ENCODE results near the gene SMIM5. TPM values are rescaled to one million over a fixed set of nuclear protein-coding genes. Genes with fewer than 3 reads are reported as not detected.

Gene SMIM5
- total RNA-seq, 2 experiments from 2014 or later = 0.06 TPM; not detected in 1

DNA sequence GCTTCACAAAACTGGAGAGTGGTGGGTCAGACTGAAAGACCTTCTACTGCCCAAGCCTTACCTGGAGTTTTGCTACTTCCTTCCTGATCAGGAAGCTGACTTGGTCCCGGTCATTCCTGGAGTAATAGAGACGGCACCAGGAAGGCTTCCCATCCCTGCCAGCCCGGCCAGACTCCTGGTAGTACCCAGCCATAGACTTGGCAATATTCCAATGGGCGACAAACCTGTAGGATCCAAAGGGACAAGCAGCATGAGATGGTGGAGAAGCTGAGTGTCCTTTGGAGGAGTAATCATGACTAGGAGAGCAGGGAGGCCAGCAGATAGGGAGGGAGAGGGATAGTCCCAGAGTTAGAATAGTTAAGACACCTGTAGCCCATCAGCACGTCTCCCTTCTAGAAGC lies 25.0 kb downstream of the SMIM5 start:
- peaks cover 10% of the 10 kb centered on the region; the same call in 1 of the 2 replicates for H3K79me2 ChIP-seq (ENCODE audit: insufficient read depth, low read depth, low read length)
- no peaks in the 10 kb centered on the region for H3K9me2 ChIP-seq (ENCODE audit: insufficient read depth, low read length)
- ChIA-PET POLR2A (interaction anchor here (0.7 to 1.6 kb wide), 5 partner anchors 9 to 57 kb away, joined by 3 to 7 read pairs (median 3); no protein-coding TSS in a partner anchor), CTCF (ENCODE audit: unreplicated experiment) (interaction anchor here (1.2 to 1.4 kb wide), 2 partner anchors 14 to 25 kb away, joined by 4 to 7 read pairs; partner anchors contain the start of gene SMIM5)
- no peak overlapping the region for H3K4me3 ChIP-seq (ENCODE audit: low read depth, low read length, poor library complexity, severe bottlenecking)
- no peak overlapping the region for H2AFZ ChIP-seq (ENCODE audit: low read length)
- no TSS peak for BruUV-seq (replicated peaks)
- H3K27ac ChIP-seq (ENCODE audit: low read depth, low read length, poor library complexity, severe bottlenecking) = no peak overlapping the region
- peaks cover 9% of the 10 kb centered on the region; the same call in 1 of the 2 replicates for H3K9me3 ChIP-seq (ENCODE audit: low read length)
- DNase-seq (ENCODE audit: low spot score) = no peak
- peaks cover 90% of the 10 kb centered on the region for H3K36me3 ChIP-seq (ENCODE audit: insufficient read depth, low read length)
- intact Hi-C loops (cut with micrococcal nuclease; ENCODE audit: unreplicated experiment) = no loop called here
- H4K20me1 ChIP-seq (ENCODE audit: insufficient read depth, low read length) = no peaks in the 10 kb centered on the region
- peaks cover 54% of the 10 kb centered on the region for H3K4me1 ChIP-seq (ENCODE audit: insufficient read depth, low read length, poor library complexity, severe bottlenecking)
- no peak overlapping the region for H3K4me2 ChIP-seq (ENCODE audit: low read length)
- no peak for TF ChIP-seq CTCF (conservative IDR thresholded peaks at IDR 0.05; ENCODE audit: low read length)
- TF ChIP-seq EZH2phosphoT487 (IDR thresholded peaks at IDR 0.05; ENCODE audit: borderline replicate concordance, low read depth, low read length) = no peak

DNA sequence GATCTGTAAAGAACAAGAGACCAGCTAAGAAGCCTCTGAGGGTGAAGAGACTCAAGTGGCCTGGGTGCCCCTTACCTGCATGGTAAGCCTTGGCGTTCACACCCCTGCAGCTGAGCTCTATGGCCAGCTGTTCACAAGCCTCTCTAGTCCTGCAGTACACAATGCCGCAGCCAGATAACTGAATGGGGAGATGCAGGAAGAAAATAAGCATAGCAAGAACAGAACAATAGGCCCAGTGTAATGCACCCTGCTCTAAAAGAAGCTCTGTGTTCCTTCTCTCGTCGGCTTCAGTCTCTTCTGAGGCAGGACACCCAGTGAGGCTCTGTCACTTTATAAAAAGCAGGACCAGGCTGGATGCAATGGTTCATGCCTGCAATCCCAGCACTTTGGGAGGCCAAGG lies 28.3 kb downstream of the SMIM5 start:
- ChIA-PET CTCF (ENCODE audit: unreplicated experiment) (interaction anchor here (0.6 to 1.2 kb wide), 3 partner anchors 11 to 92 kb away, joined by 3 to 4 read pairs (median 3); no protein-coding TSS in a partner anchor), POLR2A (interaction anchor here (0.7 to 1.7 kb wide), 2 partner anchors 27 to 1890 kb away, joined by 3 to 6 read pairs; no protein-coding TSS in a partner anchor)
- H3K27ac ChIP-seq (ENCODE audit: low read depth, low read length, poor library complexity, severe bottlenecking) = peak overlapping the region; percentile 14
- no peak for TF ChIP-seq CTCF (conservative IDR thresholded peaks at IDR 0.05; ENCODE audit: low read length)
- no peak for TF ChIP-seq EZH2phosphoT487 (IDR thresholded peaks at IDR 0.05; ENCODE audit: borderline replicate concordance, low read depth, low read length)
- no peak overlapping the region for H3K4me3 ChIP-seq (ENCODE audit: low read depth, low read length, poor library complexity, severe bottlenecking)
- intact Hi-C loops (cut with micrococcal nuclease; ENCODE audit: unreplicated experiment) = loop anchor here (10.0 kb wide), 2 partner anchors 603 to 1073 kb away; partner anchors contain the start of genes MFSD11, SRSF2 and UBALD2
- H3K4me1 ChIP-seq (ENCODE audit: insufficient read depth, low read length, poor library complexity, severe bottlenecking) = peaks cover 66% of the 10 kb centered on the region
- H3K9me2 ChIP-seq (ENCODE audit: insufficient read depth, low read length) = no peaks in the 10 kb centered on the region
- no TSS peak for BruUV-seq (replicated peaks)
- H4K20me1 ChIP-seq (ENCODE audit: insufficient read depth, low read length) = no peaks in the 10 kb centered on the region
- H2AFZ ChIP-seq (ENCODE audit: low read length) = no peak overlapping the region
- no peak for DNase-seq (ENCODE audit: low spot score)
- H3K79me2 ChIP-seq (ENCODE audit: insufficient read depth, low read depth, low read length) = peaks cover 21% of the 10 kb centered on the region
- H3K9me3 ChIP-seq (ENCODE audit: low read length) = peaks cover 15% of the 10 kb centered on the region; the same call in 1 of the 2 replicates
- H3K36me3 ChIP-seq (ENCODE audit: insufficient read depth, low read length) = peaks cover 74% of the 10 kb centered on the region
- peak overlapping the region; percentile 3; the same call in 1 of the 2 replicates for H3K4me2 ChIP-seq (ENCODE audit: low read length)

DNA sequence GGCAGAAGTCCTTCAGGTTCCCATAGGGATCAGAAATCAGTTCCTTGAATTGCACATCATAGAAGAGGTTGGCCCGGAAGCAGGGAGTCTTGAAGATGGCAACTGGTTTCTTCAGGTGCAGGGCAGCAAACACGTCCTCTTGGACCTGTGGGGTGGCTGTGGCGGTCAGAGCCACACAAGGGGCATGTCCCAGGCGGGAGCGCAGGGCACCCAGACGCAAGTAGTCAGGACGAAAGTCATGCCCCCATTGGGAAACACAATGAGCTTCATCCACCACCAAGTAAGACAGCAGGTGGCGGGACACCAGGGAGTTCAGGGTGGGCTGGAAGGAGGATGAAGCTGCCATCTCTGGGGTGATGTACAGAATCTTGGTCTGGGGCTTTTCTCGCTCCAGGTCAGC lies 29.3 kb downstream of the SMIM5 start:
- Histone ChIP-seq H3K27ac (ENCODE audit: low read depth, low read length, poor library complexity, severe bottlenecking) (peak overlapping the region; percentile 94), H4K20me1 (ENCODE audit: insufficient read depth, low read length) (no peaks in the 10 kb centered on the region), H3K4me2 (ENCODE audit: low read length) (peak overlapping the region; percentile 13; the same call in 1 of the 2 replicates), H2AFZ (ENCODE audit: low read length) (no peak overlapping the region), H3K9me3 (ENCODE audit: low read length) (peaks cover 15% of the 10 kb centered on the region; the same call in 1 of the 2 replicates), H3K36me3 (ENCODE audit: insufficient read depth, low read length) (peaks cover 64% of the 10 kb centered on the region), H3K4me3 (ENCODE audit: low read depth, low read length, poor library complexity, severe bottlenecking) (no peak overlapping the region), H3K4me1 (ENCODE audit: insufficient read depth, low read length, poor library complexity, severe bottlenecking) (peaks cover 66% of the 10 kb centered on the region), H3K79me2 (ENCODE audit: insufficient read depth, low read depth, low read length) (peaks cover 31% of the 10 kb centered on the region), H3K9me2 (ENCODE audit: insufficient read depth, low read length) (no peaks in the 10 kb centered on the region)
- intact Hi-C loops (cut with micrococcal nuclease; ENCODE audit: unreplicated experiment) = loop anchor here (10.0 kb wide), 2 partner anchors 602 to 1072 kb away; partner anchors contain the start of genes MFSD11, SRSF2 and UBALD2
- no TSS peak for BruUV-seq (replicated peaks)
- no peak for TF ChIP-seq CTCF (conservative IDR thresholded peaks at IDR 0.05; ENCODE audit: low read length)
- TF ChIP-seq EZH2phosphoT487 (IDR thresholded peaks at IDR 0.05; ENCODE audit: borderline replicate concordance, low read depth, low read length) = no peak
- CTCF ChIA-PET (ENCODE audit: unreplicated experiment) = interaction anchor here (1.0 kb wide), 1 partner anchor 9 kb away, joined by 3 read pairs; no protein-coding TSS in a partner anchor
- POLR2A ChIA-PET = interaction anchor here (1.1 to 1.7 kb wide), 3 partner anchors 8 to 30 kb away, joined by 4 to 6 read pairs (median 6); partner anchors contain the start of gene SMIM5
- DNase-seq (ENCODE audit: low spot score) = no peak

All from OCI-LY7 (cell line).